Coronary artery (tissue), 2 donors: ENCODE data around the gene RRP1.

ENCODE experiments used
- DNase-seq: peaks from one replicate; pipeline ENCODE4 v3.0.0-alpha.2; 2017; ENCODE audit warnings: low spot score
- H3K27ac ChIP-seq, 2 donors: fragments of 200-600 bp; sonication (generic); one replicate each; pipeline ENCODE4 v1.5.1; 2016 to 2019
- H3K4me3 ChIP-seq: fragments of 200-600 bp; sonication (generic); 2 replicates; pipeline ENCODE4 v1.5.1; 2016; ENCODE audit warnings: mild to moderate bottlenecking, moderate library complexity
- CTCF ChIP-seq: fragments of 200-600 bp; sonication (generic); IDR thresholded peaks from one replicate; pipeline ENCODE4 v1.5.1; 2019; ENCODE audit warnings: antibody characterized with exemption

RRP1 gene

GRCh38 chr21:43845386-43845785 lies 56.0 kb downstream of the RRP1 start:
- TF ChIP-seq CTCF, result no peak
- Histone ChIP-seq H3K4me3 (no peak overlapping the region), H3K27ac (no peak overlapping the region)
- DNase-seq, result no peak

DNA sequence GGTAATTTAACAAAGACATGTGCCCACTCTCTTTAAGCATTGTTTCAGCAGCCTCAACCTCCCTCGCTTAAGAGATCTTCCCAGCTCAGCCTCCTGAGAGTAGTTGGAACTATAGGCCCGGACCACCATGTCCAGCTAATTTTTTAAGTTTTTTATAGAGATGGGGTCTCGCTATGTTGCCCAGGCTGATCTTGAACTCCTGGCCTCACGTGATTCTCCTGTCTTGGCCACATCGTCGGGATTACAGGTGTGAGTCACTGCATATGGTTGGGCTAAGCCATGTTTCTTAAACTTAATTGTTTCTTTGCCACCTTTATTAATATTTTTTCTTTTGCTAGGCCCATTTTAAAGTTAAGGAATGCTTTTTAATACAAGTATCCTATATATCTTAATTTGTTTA lies 57.1 kb downstream of the RRP1 start:
- DNase-seq, result no peak
- H3K27ac ChIP-seq, result no peak overlapping the region

DNA sequence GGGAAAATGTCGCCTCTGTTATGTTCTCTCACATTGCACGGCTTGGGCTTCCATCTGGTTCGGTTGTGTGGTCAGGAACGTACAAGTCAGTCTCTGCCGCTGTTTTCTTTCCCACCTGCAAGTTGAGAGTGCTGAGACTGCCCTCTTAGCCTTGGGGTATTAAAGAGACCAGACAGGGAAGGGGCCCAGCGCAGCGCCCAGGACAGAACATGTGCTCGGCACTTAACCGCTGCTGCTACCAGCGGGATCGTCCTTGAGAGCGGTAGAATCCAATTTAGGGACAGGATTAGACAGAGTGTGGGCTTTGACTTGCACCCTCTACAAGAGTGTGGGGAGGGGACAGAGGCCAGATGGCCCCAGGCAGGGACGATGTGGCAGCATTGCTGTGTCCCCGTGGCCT lies 57.9 kb downstream of the RRP1 start:
- Histone ChIP-seq H3K27ac (no peak overlapping the region), H3K4me3 (no peak overlapping the region)
- TF ChIP-seq CTCF, result no peak
- no peak for DNase-seq

More for the DNA sequence above, 57.1 kb downstream of the RRP1 start:
- H3K4me3 ChIP-seq, result no peak overlapping the region
- TF ChIP-seq CTCF, result no peak

DNA sequence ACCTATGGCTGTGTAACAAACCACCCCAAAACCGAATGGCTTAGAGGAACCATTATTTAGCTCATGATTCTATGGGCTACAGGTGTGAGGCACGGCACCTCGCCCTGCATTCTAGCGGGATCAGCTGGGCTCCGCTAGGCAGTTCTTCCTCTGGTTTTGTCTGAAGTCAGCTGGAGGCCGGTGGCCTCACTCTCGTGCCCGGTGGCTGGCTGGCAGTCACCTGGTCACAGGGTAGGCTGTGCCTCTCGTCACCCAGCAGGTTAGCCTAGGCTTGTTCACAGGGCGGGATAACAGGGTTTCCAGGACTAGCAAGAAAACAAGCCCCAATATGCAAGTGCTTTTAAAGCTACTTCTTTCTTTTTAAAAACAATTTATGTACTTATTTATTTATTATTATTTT lies 59.4 kb downstream of the RRP1 start:
- no peak for TF ChIP-seq CTCF
- H3K27ac ChIP-seq, result no peak overlapping the region
- DNase-seq, result no peak
- no peak overlapping the region for H3K4me3 ChIP-seq

DNA sequence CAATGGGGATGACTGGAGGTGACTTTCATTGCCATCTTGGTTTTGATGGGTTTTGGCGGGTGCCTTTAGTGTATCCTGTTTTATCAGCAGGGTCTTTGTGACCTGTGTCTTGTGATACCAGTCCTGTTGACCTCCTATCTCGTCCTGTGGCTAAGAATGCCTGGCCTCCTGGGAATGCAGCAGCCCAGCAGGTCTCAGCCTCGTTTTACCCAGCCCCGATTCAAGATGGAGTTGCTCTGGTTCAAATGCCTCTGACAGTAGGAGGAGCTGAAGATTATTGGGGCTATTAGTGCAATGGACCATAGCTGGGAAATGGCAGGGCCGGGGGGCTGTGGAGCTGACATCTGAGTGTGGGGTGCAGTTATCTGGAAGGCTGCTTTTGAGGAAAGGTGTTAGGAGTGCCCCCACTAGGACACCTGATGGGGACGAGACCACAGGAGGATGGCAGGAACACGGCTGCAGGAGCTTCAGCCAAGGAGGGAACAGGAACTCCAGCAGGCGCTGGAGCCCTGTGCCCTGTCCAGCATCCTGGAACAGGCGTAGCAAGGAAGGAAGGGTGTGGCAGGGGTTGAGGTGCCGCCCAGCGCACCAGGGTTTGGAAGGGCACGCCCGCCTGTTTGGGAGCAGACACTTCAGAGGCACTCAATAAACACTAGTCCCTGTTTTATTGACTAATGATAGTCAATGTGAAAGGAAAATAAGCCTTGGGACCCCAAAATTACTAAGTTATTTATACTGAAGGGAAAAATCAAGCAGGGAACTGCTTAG lies 60.3 kb downstream of the RRP1 start:
- no peak overlapping the region for H3K27ac ChIP-seq
- TF ChIP-seq CTCF, result no peak
- no peak overlapping the region for H3K4me3 ChIP-seq
- DNase-seq, result no peak

DNA sequence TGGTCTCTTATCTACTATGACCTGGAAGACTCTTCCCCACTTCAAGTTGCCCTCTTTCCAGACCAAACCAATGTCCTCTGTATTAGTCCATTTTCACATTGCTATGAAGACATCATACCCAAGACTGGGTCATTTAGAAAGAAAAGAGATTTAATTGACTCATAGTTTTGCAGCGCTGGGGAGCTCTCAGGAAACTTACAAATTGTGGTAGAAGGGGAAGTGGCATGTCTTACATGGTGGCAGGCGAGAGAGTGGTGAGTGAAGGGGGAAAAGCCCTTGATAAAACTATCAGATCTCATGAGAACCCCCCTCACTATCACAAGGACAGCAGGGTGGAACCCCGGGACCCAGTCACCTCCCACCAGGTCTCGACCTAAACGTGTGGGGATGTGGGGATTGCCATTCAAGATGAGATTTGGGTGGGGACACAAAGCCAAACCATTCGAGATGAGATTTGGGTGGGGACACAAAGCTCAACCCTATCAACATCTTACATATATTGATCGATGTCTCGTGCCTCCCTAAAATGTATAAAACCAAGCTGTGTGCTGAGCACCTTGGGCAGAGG lies 61.4 kb downstream of the RRP1 start:
- no peak for TF ChIP-seq CTCF
- Histone ChIP-seq H3K4me3 (no peak overlapping the region), H3K27ac (no peak overlapping the region)
- DNase-seq, result no peak

DNA sequence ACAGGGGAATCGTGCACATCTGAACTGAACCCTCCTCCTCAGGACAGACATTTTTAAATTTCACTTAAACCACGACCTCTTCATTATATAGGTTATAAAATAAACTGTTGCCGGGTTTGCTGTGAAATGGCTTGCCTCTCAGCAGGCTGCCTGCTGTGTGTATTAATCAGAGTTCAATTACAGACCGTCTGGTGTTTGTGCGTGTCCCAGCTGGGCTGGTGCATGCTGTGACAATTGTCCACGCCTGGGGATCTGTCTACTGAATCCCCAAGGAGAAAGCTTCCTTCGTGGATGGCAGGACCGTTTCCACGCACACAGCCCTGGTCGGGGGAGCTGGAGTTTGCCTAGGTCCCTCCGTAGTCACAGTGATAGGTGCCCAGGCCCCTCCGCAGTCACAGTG lies 62.2 kb downstream of the RRP1 start:
- DNase-seq, result no peak
- Histone ChIP-seq H3K4me3 (no peak overlapping the region), H3K27ac (no peak overlapping the region)
- TF ChIP-seq CTCF, result no peak
